ENCODE results near the gene GAK. TPM values are rescaled to one million over a fixed set of nuclear protein-coding genes. Genes with fewer than 3 reads are reported as not detected.

Gene GAK
- total and polyA plus RNA-seq, 2 of the 13 experiments (the other 11 are each of a cell fraction or from before 2014, with no cell fraction given): 17.5 to 44.3 TPM

- TF ChIP-seq SOX6 (IDR thresholded peaks at IDR 0.05) (no peak), SOX6 (CRISPR knock-in tag; IDR thresholded peaks at IDR 0.05) (no peak), FLYWCH1 (CRISPR knock-in tag; IDR thresholded peaks at IDR 0.05) (no peak), MTF2 (CRISPR knock-in tag; IDR thresholded peaks at IDR 0.05; ENCODE audit: borderline replicate concordance) (no peak), ZFP82 (CRISPR knock-in tag; IDR thresholded peaks at IDR 0.05; ENCODE audit: borderline replicate concordance) (no peak)
Observed at GRCh38 chr4:962231-963208, 30.4 kb upstream of the GAK start (continued).

- Histone ChIP-seq H2AFZ (ENCODE audit: low read length) (no peak overlapping the region), H3K4me1 (ENCODE audit: insufficient read depth, low read length) (no peaks in the 10 kb centered on the region), H3K27me3 (ENCODE audit: control insufficient read depth in 1 of 2, insufficient read depth in 2 of 2, low read length in 2 of 2) (no peaks in the 10 kb centered on the region), H3K36me3 (replicated peaks in 1 of 2; ENCODE audit: control insufficient read depth in 1 of 2, insufficient read depth in 2 of 2, low read length in 2 of 2) (0 out of 5 replicates have a peak, but pooled peaks cover 0 to 1% of the 10 kb centered on the region in 2 experiments), H3K9ac (ENCODE audit: insufficient read depth, low read depth, low read length) (no peak overlapping the region), H3K9me3 (ENCODE audit: low read length) (no peaks in the 10 kb centered on the region), H3K27ac (ENCODE audit: extremely low read length, insufficient read depth, low read length) (no peak overlapping the region), H3K4me2 (ENCODE audit: low read depth, low read length) (no peak overlapping the region), H3K79me2 (ENCODE audit: insufficient read depth, low read length) (no peaks in the 10 kb centered on the region), H3K4me3 (replicated peaks in 1 of 3; ENCODE audit: insufficient read depth in 1 of 3, low read depth in 2 of 3, low read length in 3 of 3) (no peak overlapping the region), H4K20me1 (ENCODE audit: insufficient read depth, low read length) (no peaks in the 10 kb centered on the region)
- POLR2A ChIA-PET: interaction anchor here (1.1 kb wide), 1 partner anchor 25 kb away, joined by 3 read pairs; the partner anchor contains the start of gene IDUA
- FAIRE-seq: no peak
- 95% methylated on average over 18 of the region's 52 CpGs for WGBS (ENCODE audit: low lambda C conversion rate)
- ATAC-seq: no peak
- CTCF ChIA-PET (ENCODE audit: low intra/inter-chr PET ratio, low total read pairs): no interaction called here
- in situ Hi-C loops (cut with HindIII; ENCODE audit: extremely low pct_ligation_motif_present, low pct_unique_long_range_greater_than_20kb): no loop called here
- intact Hi-C loops (cut with micrococcal nuclease; ENCODE audit: unreplicated experiment): no loop called here
- no peak for TF ChIP-seq SKIL (CRISPR knock-in tag; IDR thresholded peaks at IDR 0.05; ENCODE audit: borderline replicate concordance)
- TF ChIP-seq ZFAT (CRISPR knock-in tag; conservative IDR thresholded peaks at IDR 0.05): no peak
- TF ChIP-seq TAF15 (IDR thresholded peaks at IDR 0.05; ENCODE audit: low read depth, low read length, poor library complexity, severe bottlenecking): no peak
- TF ChIP-seq HOXA3 (CRISPR knock-in tag; IDR thresholded peaks at IDR 0.05): no peak
- TF ChIP-seq ZNF160 (CRISPR knock-in tag; IDR thresholded peaks at IDR 0.05): no peak
- TF ChIP-seq ZNF616 (CRISPR knock-in tag; IDR thresholded peaks at IDR 0.05; ENCODE audit: low read depth): no peak
- TF ChIP-seq ZNF343 (CRISPR knock-in tag; IDR thresholded peaks at IDR 0.05): no peak
- no peak for TF ChIP-seq FOXP4 (CRISPR knock-in tag; IDR thresholded peaks at IDR 0.05)
- TF ChIP-seq ZNF317 (CRISPR knock-in tag; IDR thresholded peaks at IDR 0.05): no peak
- TF ChIP-seq ZSCAN31 (CRISPR knock-in tag; IDR thresholded peaks at IDR 0.05; ENCODE audit: low read depth): no peak
- BruUV-seq (replicated peaks): no TSS peak
- DNase-seq (ENCODE audit: low spot score): no peak
Observed at GRCh38 chr4:961351-962230, 29.5 kb upstream of the GAK start.
